ENCODE measurements around the gene MCAM.

DNA sequence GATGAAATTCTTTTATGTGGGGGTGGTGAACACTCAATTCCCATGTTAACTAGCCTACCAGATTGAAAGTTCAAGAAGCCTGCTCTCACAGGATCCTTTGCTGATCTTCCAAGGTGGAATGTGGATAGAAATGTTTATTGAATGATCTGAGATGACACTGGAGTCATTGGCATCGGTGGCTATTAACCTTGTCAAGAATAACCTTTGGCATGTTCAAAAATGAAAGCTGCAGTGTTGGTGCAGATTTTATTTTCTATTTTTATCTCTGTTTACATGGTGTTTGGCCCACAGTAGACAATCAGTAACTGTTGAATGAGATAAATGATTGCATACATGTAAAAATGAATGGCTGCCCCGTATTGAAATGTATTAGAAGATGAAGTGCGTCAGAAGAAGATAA, 19.0 kb downstream of the MCAM start:
- TF ChIP-seq, protein P1, sequence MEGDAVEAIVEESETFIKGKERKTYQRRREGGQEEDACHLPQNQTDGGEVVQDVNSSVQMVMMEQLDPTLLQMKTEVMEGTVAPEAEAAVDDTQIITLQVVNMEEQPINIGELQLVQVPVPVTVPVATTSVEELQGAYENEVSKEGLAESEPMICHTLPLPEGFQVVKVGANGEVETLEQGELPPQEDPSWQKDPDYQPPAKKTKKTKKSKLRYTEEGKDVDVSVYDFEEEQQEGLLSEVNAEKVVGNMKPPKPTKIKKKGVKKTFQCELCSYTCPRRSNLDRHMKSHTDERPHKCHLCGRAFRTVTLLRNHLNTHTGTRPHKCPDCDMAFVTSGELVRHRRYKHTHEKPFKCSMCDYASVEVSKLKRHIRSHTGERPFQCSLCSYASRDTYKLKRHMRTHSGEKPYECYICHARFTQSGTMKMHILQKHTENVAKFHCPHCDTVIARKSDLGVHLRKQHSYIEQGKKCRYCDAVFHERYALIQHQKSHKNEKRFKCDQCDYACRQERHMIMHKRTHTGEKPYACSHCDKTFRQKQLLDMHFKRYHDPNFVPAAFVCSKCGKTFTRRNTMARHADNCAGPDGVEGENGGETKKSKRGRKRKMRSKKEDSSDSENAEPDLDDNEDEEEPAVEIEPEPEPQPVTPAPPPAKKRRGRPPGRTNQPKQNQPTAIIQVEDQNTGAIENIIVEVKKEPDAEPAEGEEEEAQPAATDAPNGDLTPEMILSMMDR (IDR thresholded peaks at IDR 0.05; ENCODE audit: extremely low read depth in 1 of 2, insufficient read depth in 1 of 2, low read depth in 1 of 2, low read length in 2 of 2): no peak
- TF ChIP-seq POLR2A (IDR thresholded peaks at IDR 0.05; ENCODE audit: low read depth, low read length): no peak
- no peak for TF ChIP-seq EZH2 (IDR thresholded peaks at IDR 0.05; ENCODE audit: borderline replicate concordance, low read depth, low read length, severe bottlenecking)
- TF ChIP-seq, protein P2, sequence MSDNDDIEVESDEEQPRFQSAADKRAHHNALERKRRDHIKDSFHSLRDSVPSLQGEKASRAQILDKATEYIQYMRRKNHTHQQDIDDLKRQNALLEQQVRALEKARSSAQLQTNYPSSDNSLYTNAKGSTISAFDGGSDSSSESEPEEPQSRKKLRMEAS (IDR thresholded peaks at IDR 0.05; ENCODE audit: insufficient read depth, insufficient read length): no peak
- no peak for TF ChIP-seq POLR2AphosphoS5 (IDR thresholded peaks at IDR 0.05; ENCODE audit: insufficient read depth, low read depth, low read length)
- TF ChIP-seq GATA2 (IDR thresholded peaks at IDR 0.05; ENCODE audit: insufficient read depth, insufficient read length, low read depth, low read length): no peak
- no peak for TF ChIP-seq JUN (IDR thresholded peaks at IDR 0.05; ENCODE audit: borderline replicate concordance, insufficient read depth, insufficient read length, low read depth)
- no peak for TF ChIP-seq MYC (IDR thresholded peaks at IDR 0.05; ENCODE audit: low read depth, low read length)

Measured in endothelial cell of umbilical vein (primary cell).